HEK293 (cell line): ENCODE data around the gene LRRC57.

Source experiments
- CTCF ChIA-PET: fragments of 350-600 bp; formaldehyde crosslinking; extraction: SDS; loops from one replicate; lab custom pipeline; 2021; ENCODE audit warnings: antibody characterized with exemption; lab: Yijun Ruan, JAX
- POLR2A ChIA-PET: fragments of 300-600 bp; formaldehyde crosslinking; extraction: SDS; loops from one replicate; lab custom pipeline; 2020; ENCODE audit warnings: antibody characterized with exemption, inconsistent platforms; lab: Yijun Ruan, JAX
- H3K27ac ChIP-seq: fragments of 200-500 bp; sonication (Bioruptor generic); 2 replicates; pipeline ENCODE4 v1.5.1; 2014; ENCODE audit warnings: low read depth, low read length, control low read depth, inconsistent platforms; ENCODE audit errors: extremely low read depth
- H3K36me3 ChIP-seq, 2 experiments: fragments of 200-500 bp in 1 of 2; sonication (Bioruptor generic) in 1 of 2; 1 replicate in 1 of 2; 2 replicates in 1 of 2; pipeline ENCODE4 v1.5.1; 2014 to 2017; ENCODE audit warnings: inconsistent platforms in 2 of 2, low read length in 2 of 2; ENCODE audit not compliant: control insufficient read depth in 2 of 2, insufficient read depth in 1 of 2
- H3K4me1 ChIP-seq: fragments of 200-500 bp; sonication (Bioruptor generic); 2 replicates; pipeline ENCODE4 v1.5.1; 2014; ENCODE audit warnings: mild to moderate bottlenecking, low read length, inconsistent platforms; ENCODE audit not compliant: control insufficient read depth, insufficient read depth
- H3K4me3 ChIP-seq: 2 replicates; pipeline ENCODE4 v1.5.1; 2011; ENCODE audit warnings: low read depth, mild to moderate bottlenecking, control low read depth, low read length, moderate library complexity
- H3K9me3 ChIP-seq: fragments of 200-500 bp; sonication (Bioruptor generic); 2 replicates; pipeline ENCODE4 v1.5.1; 2014; ENCODE audit warnings: low read depth, low read length, inconsistent platforms; ENCODE audit not compliant: control insufficient read depth, insufficient read depth
- OSR2 ChIP-seq: fragments of 450-650 bp; formaldehyde crosslinking; IDR thresholded peaks from 2 replicates; pipeline ENCODE4 v1.5.1; 2016; ENCODE audit warnings: missing biosample characterization, missing genetic modification characterization
- SALL2 ChIP-seq: fragments of 450-650 bp; formaldehyde crosslinking; IDR thresholded peaks from 2 replicates; pipeline ENCODE4 v1.5.0; 2017; ENCODE audit warnings: missing biosample characterization, mild to moderate bottlenecking, missing genetic modification characterization, borderline replicate concordance
- SCRT2 ChIP-seq: fragments of 450-650 bp; formaldehyde crosslinking; IDR thresholded peaks from 2 replicates; pipeline ENCODE4 v1.5.1; 2016; ENCODE audit warnings: missing biosample characterization, missing genetic modification characterization
- SP2 ChIP-seq: fragments of 450-650 bp; formaldehyde crosslinking; IDR thresholded peaks from 2 replicates; pipeline ENCODE4 v1.5.1; 2016; ENCODE audit warnings: missing biosample characterization, missing genetic modification characterization
- SP7 ChIP-seq: fragments of 450-650 bp; formaldehyde crosslinking; IDR thresholded peaks from 2 replicates; pipeline ENCODE4 v1.5.1; 2016; ENCODE audit warnings: missing biosample characterization, missing genetic modification characterization
- TRIM28 ChIP-seq: IDR thresholded peaks from 2 replicates; pipeline ENCODE4 v1.6.1; 2011; ENCODE audit warnings: low read length, control low read depth, borderline replicate concordance
- ZNF174 ChIP-seq: fragments of 450-650 bp; formaldehyde crosslinking; IDR thresholded peaks from 2 replicates; pipeline ENCODE4 v1.5.0; 2017; ENCODE audit warnings: missing biosample characterization, mild to moderate bottlenecking, missing genetic modification characterization
- ZNF19 ChIP-seq: fragments of 450-650 bp; formaldehyde crosslinking; IDR thresholded peaks from 2 replicates; pipeline ENCODE4; 2016; ENCODE audit warnings: missing biosample characterization, missing genetic modification characterization, low read depth
- ZNF221 ChIP-seq: fragments of 450-650 bp; formaldehyde crosslinking; IDR thresholded peaks from 2 replicates; pipeline ENCODE4 v1.5.1; 2017; ENCODE audit warnings: missing biosample characterization, missing genetic modification characterization, borderline replicate concordance
- ZNF274 ChIP-seq, 2 experiments: fragments of 200-500 bp in 1 of 2; fragments of 450-650 bp in 1 of 2; sonication (Bioruptor generic) in 1 of 2; formaldehyde crosslinking in 1 of 2; IDR thresholded peaks; 2 replicates each; pipeline versions ENCODE4 v1.5.1 to v1.6.1; 2014 to 2016; ENCODE audit warnings: borderline replicate concordance in 1 of 2, inconsistent platforms in 1 of 2, low read length in 1 of 2, missing biosample characterization in 1 of 2, missing genetic modification characterization in 1 of 2
- ZNF302 ChIP-seq: fragments of 450-650 bp; formaldehyde crosslinking; IDR thresholded peaks from 2 replicates; pipeline ENCODE4 v1.5.1; 2016; ENCODE audit warnings: missing biosample characterization, missing genetic modification characterization, low read depth
- ZNF404 ChIP-seq: fragments of 450-650 bp; formaldehyde crosslinking; IDR thresholded peaks from 2 replicates; pipeline ENCODE4 v1.5.1; 2017; ENCODE audit warnings: missing biosample characterization, missing genetic modification characterization
- ZNF677 ChIP-seq: fragments of 450-650 bp; IDR thresholded peaks from 2 replicates; pipeline ENCODE4 v1.5.0; 2018; ENCODE audit warnings: missing biosample characterization, mild to moderate bottlenecking, missing genetic modification characterization, moderate library complexity
- TF ChIP-seq, protein P1 (sequence below): fragments of 450-650 bp; formaldehyde crosslinking; IDR thresholded peaks from 2 replicates; pipeline ENCODE4 v1.5.1; 2016; ENCODE audit warnings: missing biosample characterization, missing genetic modification characterization
- TF ChIP-seq, protein P2 (sequence below): fragments of 450-650 bp; formaldehyde crosslinking; IDR thresholded peaks from 2 replicates; pipeline ENCODE4 v1.5.1; 2016; ENCODE audit warnings: missing biosample characterization, missing genetic modification characterization

The LRRC57 gene

DNA sequence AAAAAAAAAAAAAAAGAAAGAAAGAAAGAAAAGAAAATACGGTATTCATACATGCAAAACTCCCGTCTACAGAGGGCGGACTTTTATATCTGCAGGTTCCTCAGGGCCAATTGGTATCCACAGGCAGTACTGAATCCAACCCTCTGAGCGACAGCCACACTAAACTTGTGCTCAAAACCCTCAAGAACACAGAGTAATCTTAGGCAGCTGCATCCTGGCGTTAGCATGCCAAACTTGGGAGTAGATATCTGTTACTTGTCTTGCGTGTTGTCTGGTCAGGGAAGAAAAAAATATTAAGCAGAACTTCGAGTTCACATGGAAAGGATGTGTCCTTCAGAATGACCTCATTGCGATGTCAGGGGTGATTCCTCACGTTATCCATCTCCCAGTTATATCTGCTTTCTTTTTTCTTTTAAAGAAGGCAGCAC lies 40.3 kb downstream of the LRRC57 start:
- Histone ChIP-seq H3K27ac (no peak overlapping the region), H3K4me3 (no peak overlapping the region), H3K36me3 (no peaks in the 10 kb centered on the region; a peak in 1 of 3 replicates), H3K9me3 (no peaks in the 10 kb centered on the region), H3K4me1 (no peaks in the 10 kb centered on the region)
- ChIA-PET CTCF (interaction anchor here (0.7 kb wide), 1 partner anchor 36 kb away, joined by 4 read pairs; no protein-coding TSS in a partner anchor), POLR2A (no interaction called here)
- TF ChIP-seq SALL2 (tag by site-specific recombination) (no peak), TRIM28 (no peak)
- TF ChIP-seq, protein P1, sequence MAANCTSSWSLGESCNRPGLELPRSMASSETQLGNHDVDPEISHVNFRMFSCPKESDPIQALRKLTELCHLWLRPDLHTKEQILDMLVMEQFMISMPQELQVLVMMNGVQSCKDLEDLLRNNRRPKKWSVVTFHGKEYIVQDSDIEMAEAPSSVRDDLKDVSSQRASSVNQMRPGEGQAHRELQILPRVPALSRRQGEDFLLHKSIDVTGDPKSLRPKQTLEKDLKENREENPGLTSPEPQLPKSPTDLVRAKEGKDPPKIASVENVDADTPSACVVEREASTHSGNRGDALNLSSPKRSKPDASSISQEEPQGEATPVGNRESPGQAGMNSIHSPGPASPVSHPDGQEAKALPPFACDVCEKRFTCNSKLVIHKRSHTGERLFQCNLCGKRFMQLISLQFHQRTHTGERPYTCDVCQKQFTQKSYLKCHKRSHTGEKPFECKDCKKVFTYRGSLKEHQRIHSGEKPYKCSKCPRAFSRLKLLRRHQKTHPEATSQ = no peak

DNA sequence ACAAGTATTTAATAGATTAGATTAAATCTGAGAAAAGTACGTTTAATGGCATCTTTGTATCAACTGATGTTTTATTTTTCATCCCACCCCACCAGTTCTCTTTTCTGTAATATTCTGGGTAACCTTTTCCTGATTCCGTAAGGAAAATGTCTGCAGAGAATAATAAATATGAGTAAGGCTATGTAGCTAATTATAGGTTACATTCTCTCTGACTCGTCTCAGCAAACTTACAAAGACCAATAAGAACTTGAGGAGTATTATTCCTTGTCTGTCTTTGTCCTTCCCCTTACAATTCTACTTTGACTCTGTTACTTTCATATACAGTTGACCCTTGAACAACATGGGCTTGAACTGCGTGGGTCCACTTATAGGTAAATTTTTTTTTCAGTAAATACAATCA lies 41.1 kb downstream of the LRRC57 start:
- CTCF ChIA-PET = interaction anchor here (0.7 kb wide), 1 partner anchor 35 kb away, joined by 4 read pairs; no protein-coding TSS in a partner anchor
- no peaks in the 10 kb centered on the region; a peak in 1 of 3 replicates for H3K36me3 ChIP-seq
- TF ChIP-seq OSR2 (tag by site-specific recombination) = no peak
- TF ChIP-seq SP7 = peak; percentile 58
- peak; percentile 80 for TF ChIP-seq ZNF677
- H3K4me1 ChIP-seq = no peaks in the 10 kb centered on the region
- no peak overlapping the region for H3K27ac ChIP-seq
- H3K9me3 ChIP-seq = no peaks in the 10 kb centered on the region
- POLR2A ChIA-PET = no interaction called here
- H3K4me3 ChIP-seq = no peak overlapping the region

DNA sequence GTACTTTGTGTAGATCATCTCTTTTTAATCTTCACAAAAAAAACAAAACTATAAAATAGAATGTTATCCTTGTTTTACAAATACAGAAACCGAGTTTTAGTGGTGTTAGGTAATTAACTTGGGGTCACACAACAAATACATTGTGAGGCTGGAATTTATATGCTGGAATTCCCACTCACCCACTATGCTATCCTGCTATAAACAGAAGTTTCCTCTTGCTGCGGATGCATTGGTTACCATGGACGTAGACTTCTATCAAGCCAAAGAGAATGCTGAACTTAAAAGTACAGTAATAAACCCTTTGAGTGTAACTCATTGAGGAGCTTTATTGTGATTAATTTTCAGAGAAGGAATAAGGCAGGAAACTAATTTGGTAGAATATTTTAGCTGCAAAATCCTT lies 44.0 kb downstream of the LRRC57 start:
- CTCF ChIA-PET = no interaction called here
- H3K4me1 ChIP-seq = no peaks in the 10 kb centered on the region
- H3K4me3 ChIP-seq = no peak overlapping the region
- no peaks in the 10 kb centered on the region for H3K36me3 ChIP-seq
- TF ChIP-seq ZNF302 (tag by site-specific recombination) = no peak
- no peak for TF ChIP-seq ZNF404 (tag by site-specific recombination)
- no peak for TF ChIP-seq SCRT2
- no peak for TF ChIP-seq ZNF174 (tag by site-specific recombination)
- TF ChIP-seq, protein P2, sequence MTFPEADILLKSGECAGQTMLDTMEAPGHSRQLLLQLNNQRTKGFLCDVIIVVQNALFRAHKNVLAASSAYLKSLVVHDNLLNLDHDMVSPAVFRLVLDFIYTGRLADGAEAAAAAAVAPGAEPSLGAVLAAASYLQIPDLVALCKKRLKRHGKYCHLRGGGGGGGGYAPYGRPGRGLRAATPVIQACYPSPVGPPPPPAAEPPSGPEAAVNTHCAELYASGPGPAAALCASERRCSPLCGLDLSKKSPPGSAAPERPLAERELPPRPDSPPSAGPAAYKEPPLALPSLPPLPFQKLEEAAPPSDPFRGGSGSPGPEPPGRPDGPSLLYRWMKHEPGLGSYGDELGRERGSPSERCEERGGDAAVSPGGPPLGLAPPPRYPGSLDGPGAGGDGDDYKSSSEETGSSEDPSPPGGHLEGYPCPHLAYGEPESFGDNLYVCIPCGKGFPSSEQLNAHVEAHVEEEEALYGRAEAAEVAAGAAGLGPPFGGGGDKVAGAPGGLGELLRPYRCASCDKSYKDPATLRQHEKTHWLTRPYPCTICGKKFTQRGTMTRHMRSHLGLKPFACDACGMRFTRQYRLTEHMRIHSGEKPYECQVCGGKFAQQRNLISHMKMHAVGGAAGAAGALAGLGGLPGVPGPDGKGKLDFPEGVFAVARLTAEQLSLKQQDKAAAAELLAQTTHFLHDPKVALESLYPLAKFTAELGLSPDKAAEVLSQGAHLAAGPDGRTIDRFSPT (tag by site-specific recombination) = no peak
- no peak for TF ChIP-seq SP2 (tag by site-specific recombination)
- TF ChIP-seq, protein P1 = no peak
- TF ChIP-seq ZNF19 (tag by site-specific recombination) = no peak
- no peak for TF ChIP-seq ZNF221 (tag by site-specific recombination)
- no peak for TF ChIP-seq ZNF274 (IDR thresholded peaks at IDR 0.05; ENCODE audit: low read length)
- TF ChIP-seq ZNF274 (tag by site-specific recombination; IDR thresholded peaks at IDR 0.05; ENCODE audit: borderline replicate concordance) = no peak
- POLR2A ChIA-PET = no interaction called here
- H3K9me3 ChIP-seq = no peaks in the 10 kb centered on the region
- no peak overlapping the region for H3K27ac ChIP-seq
